NCI-H446 treated with DMSO at 0.1 percent for 48 hours (cell line): Measurements from ENCODE around the gene EEF2KMT.
"Not testable (repeated sequence)": the region's sequence is repeated elsewhere in the genome, so short reads cannot be mapped to it uniquely, and the experiment has no call there.

Source experiments
- DNase-seq: peaks from one replicate; lab custom pipeline; 2025; lab: John Stamatoyannopoulos, UW

Gene EEF2KMT

DNA sequence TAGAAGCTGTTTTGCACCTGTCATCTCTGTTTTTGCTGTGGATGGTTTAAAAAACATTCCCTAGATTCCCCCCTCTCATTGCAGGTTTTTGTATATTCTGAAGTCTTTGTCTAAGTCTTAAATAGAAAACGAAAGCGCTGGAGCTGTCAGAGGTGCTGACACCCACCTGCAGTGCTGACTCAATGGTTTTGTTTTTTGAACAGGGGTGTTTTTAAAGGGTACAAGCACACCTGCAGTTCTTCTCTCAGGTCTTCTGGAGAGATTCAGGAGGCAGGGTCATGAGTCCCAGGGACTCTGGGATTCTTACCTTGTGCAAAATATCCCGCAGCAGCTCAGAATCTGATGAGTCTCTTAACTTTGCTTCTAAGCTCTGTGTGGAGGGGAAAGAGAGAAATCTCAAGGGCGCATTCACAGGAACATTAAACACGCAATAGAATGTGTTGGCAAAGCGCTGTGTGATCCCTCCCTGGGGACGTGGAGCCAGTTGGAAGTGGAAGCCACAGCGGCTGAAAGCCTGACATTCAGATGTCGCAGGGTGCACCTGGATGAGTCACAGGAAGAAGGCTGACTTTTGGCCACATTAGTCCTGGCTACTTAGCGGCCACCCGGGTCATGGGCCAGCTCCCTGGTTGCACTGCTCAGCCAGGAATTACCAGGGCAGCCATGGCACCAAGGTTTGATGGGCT lies 2.3 kb downstream of the EEF2KMT start:
- not testable (repeated sequence) for DNase-seq

DNA sequence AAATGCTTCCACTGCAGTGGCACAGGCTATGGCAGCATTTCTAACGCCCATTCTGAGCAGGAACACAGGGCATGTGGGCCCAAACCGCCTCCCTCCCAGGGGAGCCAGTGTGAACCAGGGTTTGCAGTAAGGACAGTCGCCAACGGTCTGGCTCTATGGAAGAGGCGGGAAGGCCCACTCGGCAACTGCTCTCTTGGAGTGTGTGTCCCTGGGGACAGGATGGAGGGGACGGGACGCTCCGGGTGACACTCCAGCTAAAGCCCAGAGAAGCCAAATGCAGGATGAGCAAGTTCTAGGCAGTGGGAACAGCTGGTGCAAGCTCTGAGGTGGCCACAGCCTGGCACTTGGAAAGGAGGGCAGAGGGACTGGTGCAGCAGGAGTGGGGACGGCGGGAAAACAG lies 3.8 kb downstream of the EEF2KMT start:
- DNase-seq: not testable (repeated sequence)

DNA sequence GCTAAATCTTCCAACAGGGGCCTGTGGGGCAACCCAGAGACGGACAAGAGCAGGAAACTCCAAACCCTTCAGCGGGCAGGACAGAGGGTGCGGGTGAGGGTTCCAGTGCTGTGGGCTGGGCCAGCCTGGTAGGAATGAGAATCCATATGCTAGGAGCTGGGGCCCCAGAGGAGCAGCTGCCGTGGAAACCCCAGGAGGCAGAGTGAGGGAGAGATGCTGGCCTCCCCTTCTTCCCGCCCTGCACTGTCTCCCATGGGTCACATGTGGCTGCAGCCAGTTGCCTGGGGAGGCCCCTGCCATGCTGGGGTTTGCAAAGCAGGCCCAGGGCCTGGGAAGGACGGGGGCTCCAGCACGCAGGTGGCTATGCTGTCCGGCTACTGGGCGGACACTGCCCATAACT lies 4.5 kb downstream of the EEF2KMT start:
- DNase-seq: not testable (repeated sequence)

DNA sequence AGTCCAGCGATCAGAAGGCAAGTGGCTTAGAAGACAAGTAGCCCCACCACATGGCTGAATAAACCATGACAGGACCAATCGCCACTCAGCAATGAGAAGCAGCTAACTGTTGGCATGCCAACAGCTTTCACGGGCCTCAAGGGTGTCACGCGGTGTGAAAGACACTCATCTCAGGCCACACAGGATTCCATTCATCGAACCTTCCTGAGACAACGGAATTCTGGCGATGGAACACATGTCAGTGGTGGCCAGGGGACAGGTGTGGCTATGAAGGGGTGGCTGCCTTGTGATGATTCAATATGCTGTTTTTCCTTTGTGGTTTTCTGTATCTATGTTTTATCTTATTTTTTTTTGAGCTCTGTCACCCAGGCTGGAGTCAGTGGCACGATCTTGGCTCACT lies 7.0 kb downstream of the EEF2KMT start:
- DNase-seq: not testable (repeated sequence)

DNA sequence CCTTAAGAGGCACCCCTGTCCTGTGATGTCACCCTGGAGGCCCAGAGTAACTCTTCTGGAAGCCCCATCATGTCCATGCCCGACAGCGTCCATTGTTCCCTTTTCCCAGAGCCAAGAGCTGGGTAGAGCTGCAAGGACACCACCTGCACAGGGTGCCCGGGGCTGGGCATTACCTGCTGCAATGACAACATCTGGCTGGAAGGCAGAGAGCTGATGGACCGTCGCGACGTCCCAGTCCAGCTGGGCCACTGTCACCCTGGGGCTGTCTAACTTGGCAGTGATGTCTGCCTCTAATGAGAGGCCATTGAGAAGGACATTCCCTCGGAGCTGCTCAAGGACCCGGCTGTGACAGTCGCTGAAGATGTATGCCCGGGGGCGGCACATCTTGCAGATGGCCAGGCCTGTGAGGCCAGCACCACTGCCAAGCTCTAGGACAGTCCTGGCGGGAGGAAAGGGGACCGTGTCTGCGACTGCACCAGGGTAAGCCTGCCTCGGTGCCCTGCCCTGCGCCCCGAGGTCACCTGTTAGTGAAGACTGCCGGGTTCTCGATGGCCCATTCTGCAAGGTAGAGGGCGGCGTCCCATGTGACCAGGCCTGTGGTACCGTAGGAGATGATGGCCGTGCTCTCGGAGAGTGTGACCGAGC lies 7.6 kb downstream of the EEF2KMT start:
- not testable (repeated sequence) for DNase-seq

DNA sequence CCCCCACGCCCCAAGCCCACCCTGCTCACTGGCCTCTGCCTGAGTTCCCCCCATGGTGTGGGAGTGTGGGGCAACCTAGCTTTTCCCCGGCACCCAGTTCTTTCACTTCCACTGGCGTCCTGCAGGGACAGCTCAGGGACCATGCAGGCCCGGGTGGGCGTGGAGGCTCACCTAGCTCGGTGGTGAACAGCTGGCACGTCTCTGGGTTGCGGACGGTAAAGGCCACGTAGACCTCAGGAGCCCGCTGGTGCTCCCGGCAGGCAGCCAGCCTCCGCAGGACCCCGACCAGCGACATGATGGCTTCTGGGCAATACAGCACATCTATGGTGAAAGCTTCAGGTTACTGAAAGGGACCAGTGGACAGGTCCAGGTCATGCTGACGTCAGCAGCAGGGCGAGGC lies 8.7 kb downstream of the EEF2KMT start:
- DNase-seq: not testable (repeated sequence)

DNA sequence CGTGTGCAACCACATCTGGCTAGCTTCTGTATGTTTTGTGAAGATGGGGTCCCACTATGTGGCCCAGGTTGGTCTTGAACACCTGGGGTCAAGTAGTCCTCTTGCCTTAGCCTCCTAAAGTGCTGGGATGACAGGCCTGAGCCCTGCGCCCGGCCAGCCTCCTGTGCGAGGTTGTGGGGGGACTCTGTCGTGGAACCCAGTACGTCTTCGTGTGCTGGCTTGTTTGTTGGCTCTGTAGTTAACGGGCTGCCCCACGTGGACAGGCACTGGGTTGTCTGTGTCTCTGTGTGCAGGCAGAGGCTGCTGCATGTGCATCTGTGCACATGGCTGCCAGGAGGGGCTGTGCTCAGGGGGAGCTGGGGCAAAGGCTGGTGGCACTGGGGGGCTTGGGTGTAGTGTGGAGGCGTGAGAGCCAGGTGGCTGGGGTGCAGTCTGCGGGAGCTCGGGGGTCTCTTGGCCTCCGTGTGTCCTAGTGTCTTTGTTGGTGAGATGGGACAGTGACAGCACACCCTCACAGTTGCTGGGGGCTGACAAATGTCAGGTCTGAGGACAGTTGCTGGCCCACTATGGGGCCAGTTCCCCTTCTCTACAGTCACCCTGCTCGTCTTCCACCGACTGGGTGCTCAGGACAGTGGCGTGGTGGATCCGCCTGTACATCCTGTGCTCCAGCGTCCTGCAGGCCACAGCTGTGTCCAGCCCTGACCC lies 9.4 kb downstream of the EEF2KMT start:
- DNase-seq: not testable (repeated sequence)

DNA sequence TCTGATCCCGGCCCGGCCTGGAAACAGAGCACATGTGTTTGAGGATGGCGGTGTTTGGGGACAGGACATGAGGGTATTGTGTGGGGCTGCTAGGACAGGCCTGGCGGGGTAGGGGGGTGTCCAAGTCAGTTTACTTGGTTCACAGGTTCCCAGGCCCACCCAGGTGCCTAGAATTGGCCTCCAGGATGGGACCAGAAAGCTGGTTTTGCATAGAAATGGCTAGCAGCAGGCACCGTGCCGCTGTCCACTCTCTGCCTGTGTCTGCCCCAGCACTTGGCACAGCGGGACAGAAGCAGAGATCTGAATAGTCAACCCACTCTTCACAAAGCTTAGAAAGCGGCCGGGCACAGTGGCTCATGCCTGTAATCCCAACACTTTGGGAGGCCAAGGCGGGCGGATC lies 11.9 kb downstream of the EEF2KMT start:
- DNase-seq: not testable (repeated sequence)

DNA sequence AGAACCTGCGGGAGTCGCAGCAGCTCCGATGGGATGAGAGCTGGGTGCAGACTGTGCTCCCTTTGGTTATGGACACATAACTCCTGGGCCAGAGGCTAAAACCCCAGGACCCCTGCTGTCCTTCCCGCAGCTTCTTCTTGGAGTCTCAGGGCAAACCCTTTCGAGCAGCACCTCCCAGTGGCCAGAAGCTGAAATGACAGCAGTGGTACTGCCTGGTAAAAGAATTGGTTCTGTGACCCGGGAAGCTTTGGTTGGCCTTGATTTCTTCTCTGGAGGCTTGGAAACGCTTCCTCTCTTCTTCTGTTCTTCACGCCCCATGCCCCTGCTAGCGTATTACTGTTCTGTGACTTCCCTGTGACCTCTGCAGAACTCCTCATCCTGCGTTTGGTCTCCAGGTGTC lies 12.8 kb downstream of the EEF2KMT start:
- peak; percentile 1 for DNase-seq

DNA sequence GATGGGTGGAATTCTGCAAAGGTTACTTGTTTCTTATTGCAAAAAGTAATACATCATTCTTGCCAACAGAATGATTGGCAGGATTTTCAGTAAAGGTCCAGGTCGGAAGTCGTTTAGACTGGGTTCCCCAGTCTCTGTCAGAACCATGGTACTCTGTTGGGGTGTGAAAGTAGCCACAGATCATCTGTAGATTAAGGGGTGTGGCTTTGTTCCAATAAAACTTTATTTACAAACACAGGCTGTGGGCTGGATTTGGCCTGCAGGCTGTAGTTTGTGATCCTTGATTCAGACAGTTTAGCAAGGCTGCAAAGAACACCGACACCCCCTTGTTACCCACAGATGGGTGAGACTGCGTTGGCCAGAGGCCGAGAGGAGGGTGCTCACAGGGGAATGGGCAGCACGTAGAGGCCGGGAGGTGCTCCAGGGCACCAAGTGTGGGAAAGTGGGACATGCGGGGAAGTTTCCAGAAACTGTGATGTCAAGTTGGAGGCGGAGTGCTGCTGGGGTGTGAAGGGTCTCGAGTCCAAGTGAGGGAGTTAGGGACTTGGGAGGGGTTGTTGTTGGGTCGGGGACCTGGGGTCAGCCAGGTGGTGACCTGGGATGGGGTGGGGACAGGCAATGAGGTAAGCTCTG lies 13.4 kb downstream of the EEF2KMT start:
- not testable (repeated sequence) for DNase-seq

DNA sequence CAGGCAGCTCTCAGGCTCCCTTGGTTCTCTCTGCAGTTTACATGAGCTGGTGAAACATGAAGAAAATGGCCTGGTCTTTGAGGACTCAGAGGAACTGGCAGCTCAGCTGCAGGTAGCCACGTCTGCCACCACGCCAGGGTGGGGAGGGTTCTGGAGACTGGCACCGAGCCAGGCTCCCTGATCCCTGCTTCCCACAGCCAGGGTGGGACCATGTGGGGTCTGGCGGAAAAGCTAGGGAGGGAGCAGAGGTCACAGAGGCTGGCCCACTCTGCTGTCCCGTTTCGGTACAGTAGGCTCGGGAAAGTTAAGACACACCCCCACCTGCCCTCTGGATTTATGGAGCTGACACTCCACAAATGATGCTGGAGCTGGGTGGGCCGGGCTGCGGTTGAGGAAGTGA lies 13.9 kb downstream of the EEF2KMT start:
- DNase-seq: not testable (repeated sequence)

DNA sequence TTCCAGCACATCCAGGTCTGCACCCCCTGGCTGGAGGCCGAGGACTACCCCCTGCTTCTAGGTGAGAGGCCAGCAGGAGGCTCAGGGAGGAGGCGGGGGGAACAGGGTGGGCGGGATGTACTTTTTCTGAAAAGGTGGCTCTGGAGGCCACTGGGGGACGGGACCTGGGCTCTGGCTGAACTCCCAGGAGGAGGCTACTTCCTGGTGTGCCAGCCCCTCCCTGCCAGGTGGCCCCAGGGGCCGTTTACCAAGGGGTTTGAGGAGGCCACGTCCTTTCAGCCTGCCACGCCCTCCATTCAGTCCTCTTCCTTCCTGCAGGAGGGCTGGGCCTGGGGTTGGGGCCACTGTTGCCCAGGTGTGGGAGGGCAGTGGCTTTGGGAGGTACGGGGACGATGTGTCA lies 16.6 kb downstream of the EEF2KMT start:
- DNase-seq: not testable (repeated sequence)

DNA sequence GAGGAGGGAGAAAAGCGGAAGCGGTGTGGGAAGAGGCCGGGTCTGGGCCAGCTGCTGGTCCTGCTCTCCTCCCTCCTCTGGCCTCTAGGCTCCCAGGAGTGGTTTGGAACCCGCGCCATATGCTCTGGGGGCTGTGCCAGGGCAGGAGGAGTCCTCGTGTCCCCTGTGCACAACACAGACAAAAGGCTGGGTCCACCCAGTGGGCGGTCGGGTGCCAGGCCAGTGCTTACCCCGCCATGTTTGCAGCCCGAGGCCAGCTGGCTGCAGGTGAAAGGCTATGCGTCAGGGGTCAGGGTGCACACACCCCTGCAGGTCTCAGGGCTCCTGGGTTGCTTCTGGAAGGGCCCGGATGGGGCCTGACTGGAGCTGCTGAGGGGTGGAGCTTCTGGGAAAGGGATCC lies 17.1 kb downstream of the EEF2KMT start:
- not testable (repeated sequence) for DNase-seq

DNA sequence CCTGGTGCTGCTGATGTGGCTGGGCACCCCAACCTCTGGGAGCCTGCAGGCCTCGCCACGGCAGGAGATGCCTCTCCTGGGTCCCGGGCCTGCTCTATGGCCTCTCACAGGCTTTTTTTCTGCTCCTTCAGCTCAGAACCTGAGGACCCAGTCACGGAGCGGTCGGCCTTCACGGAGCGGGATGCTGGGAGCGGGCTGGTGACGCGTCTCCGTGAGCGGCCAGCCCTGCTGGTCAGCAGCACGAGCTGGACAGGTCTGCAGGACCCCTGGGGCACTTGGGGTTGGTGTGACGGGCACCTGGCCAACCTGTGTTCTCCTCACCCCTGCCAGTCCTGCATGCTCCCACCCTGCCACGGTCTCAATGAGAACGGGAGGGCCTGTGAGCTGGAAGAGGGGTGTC lies 19.0 kb downstream of the EEF2KMT start:
- no peak for DNase-seq

DNA sequence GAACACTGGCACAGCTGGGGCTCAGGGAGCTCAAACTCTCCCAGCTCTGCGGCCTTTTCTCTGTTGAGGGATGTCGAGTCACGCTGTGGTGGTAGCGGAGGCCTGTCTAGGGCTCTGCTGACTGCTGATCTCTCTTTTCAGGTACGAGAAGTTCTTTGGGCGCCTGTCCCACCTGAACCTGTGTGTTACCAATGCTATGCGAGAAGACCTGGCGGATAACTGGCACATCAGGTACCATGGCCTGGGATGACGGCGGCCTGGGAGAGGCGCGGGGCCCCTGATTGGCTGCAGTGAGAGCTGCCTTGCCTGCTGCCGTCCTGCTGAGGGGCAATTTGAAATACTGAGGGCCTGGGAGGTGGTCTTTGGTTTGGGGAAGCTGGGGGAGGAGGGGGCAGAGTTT lies 20.3 kb downstream of the EEF2KMT start:
- DNase-seq: no peak

DNA sequence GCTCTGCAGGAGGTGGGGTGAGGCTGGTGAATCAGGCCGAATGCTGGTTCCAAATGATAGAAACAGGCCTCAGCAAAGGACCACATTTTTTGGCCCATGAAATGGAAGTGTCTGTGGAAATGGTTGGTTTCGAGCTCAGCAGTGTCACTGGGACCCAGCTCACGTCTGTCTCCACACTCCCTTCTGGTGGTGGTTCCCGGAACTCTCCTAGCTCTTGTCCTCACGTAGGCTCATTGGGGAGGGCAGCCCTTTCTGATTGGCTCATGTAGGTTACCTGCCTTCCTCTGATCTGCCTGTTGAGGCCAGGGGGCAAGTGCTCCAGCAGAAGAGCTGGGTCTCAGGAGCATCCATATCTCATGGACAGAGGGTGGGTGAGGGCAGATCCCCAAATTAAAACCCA lies 22.0 kb downstream of the EEF2KMT start:
- no peak for DNase-seq

DNA sequence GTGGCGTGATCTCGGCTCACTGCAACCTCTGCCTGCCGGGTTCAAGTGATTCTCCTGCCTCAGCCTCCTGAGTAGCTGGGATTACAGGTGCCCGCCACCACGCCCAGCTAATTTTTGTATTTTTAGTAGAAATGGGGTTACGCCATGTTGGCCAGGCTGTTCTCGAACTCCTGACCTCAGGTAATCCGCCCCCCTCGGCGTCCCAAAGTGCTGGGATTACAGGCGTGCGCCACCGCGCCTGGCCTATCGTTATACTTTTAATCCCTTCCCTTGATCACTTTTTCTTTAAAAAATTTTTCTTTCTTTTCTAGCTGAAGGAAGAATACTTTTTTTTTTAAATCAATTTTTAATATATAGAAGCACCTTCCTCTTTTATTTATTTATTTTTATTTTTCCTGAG lies 23.8 kb downstream of the EEF2KMT start:
- not testable (repeated sequence) for DNase-seq

DNA sequence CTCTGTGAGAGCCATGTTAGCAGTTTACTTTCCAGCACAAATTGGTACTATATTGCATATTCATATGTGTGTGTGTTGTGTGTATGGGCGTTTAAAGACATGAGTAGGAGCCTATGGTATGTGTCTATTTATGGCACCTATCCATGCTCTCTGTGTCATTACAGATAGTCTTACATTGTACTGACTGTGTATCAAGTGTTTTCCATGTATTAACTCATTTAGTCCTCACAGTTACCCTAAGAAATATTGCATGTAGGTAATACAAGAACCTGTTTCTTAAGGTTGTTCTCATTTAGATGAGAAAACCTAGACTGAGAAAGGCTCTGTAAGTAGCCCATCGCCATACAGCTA lies 24.3 kb downstream of the EEF2KMT start:
- no peak for DNase-seq

DNA sequence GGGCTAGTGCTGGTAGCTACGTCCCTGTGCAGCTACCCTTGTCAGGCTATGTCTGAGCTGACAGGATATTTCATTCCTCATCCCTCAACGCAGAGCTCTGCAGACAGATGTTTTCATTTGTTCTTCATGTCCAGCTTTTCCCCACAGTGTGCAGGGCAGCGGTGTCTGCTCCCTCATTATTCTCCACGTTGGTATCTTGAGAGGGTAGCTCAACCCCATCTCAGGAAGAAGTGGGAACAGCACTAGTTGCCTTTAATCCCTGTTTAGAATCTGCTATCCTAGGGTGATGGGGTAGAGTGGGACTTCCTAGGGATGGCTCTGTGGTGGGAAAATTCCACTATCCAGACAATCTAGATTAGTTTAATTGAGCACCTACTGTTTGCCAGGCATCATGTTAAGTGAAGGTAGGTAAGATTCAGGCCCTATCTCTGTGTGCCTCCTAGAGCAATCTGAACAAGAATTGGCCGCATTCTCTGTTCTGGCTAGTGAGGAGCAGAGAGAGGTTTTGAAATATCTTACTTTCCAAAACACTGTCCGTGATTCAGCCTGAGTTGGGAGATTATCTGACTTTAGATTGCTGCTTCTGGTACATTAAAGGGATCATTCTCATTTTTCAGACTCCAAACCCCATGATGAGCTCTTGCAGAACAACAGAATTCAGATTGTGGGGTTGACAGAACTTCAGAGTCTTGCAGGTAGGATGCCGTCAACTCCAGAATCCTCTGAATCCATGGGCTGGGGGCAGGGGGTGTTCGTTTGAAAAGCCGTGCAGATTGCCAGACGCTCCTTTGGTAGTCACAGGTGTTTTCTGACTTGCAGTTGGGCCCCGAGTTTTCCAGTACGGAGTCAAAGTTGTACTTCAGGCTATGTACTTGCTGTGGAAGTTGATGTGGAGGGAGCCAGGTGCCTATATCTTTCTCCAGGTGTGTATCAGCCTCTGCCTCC lies 25.0 kb downstream of the EEF2KMT start:
- DNase-seq: no peak

DNA sequence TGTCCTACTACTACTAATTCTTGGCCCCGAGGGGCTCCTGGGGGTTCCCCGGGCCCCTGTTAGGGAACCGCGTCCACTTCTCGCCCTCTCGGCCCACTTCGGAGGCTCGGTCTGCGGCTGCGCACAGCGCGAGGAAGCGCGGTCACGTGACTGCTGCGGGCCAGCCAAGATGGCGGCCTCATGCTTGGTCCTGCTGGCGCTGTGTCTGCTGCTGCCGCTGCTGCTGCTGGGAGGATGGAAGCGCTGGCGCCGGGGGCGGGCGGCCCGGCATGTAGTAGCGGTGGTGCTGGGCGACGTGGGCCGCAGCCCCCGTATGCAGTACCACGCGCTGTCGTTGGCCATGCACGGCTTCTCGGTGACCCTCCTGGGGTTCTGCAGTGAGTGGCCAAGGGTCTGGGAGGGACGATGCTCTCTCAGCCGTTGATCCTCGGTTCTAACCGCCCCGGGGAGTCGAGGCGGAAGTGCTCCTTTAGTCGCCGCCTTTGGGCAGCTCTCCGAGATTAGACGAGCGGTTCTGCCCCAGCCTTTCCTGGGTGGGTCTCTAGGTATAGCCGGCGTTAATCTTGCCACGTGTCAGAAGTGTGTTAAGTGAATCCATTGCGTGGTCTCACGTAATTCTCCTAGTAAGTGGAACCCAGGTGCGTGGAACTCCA lies 25.8 kb downstream of the EEF2KMT start, which contains the start of gene ALG1:
Gene ALG1, plus strand, starts transcription at position 163 of the 653 bp plus-strand sequence. Its CDS starts 7 bp downstream, at position 170.
- DNase-seq: peak; percentile 47

DNA sequence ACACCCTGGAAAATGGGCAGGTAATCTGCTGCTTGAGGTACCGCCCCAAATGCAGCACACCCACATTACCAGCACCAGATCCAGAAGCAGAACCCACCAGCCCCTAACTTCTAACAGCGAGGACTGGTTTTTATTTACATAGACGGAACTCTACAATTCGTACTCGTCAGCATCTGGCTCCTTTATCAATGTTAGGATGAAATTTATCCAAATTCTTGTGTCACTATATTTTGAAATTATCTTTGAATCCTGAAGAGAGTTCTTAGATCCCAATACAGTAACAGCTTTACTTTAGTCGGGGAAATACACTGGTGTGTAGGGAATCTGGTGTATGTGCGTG lies 26.3 kb downstream of the EEF2KMT start:
- DNase-seq: no peak
